ENCODE data around the gene COL4A1.
"Not testable (repeated sequence)": the region's sequence is repeated elsewhere in the genome, so short reads cannot be mapped to it uniquely, and the experiment has no call there.

COL4A1 gene

DNA sequence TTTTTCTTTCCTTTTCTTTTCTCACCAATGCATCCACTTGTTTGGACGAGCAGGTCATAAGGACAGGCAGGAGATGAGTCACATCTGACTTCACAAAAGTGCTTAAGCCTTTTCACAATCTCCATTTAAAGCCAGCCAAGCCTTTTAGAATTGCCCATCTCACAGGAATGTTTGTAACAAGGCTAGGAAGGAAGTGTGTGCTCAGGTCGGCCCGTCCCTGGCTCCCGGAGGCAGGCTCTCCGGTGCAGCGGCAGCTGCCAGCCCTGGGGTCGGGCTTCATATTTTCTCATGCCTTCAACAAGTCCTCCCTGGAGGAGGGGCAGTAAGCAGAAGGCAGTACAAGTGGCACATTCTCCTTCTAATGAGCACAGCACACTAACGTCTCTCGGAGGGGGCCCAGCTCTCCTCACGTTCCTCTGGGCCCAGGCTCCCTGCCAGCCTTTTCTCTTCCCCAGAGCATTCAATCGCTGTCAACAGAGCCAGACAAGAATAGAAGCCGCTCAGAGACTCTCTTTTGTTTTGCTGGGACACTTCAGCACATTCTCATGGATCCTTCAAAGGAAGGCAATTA is 180.5 kb downstream of the COL4A1 start:
- DNase-seq (ENCODE audit: insufficient read length, low spot score) (peak; percentile 51), FAIRE-seq (no peak)

DNA sequence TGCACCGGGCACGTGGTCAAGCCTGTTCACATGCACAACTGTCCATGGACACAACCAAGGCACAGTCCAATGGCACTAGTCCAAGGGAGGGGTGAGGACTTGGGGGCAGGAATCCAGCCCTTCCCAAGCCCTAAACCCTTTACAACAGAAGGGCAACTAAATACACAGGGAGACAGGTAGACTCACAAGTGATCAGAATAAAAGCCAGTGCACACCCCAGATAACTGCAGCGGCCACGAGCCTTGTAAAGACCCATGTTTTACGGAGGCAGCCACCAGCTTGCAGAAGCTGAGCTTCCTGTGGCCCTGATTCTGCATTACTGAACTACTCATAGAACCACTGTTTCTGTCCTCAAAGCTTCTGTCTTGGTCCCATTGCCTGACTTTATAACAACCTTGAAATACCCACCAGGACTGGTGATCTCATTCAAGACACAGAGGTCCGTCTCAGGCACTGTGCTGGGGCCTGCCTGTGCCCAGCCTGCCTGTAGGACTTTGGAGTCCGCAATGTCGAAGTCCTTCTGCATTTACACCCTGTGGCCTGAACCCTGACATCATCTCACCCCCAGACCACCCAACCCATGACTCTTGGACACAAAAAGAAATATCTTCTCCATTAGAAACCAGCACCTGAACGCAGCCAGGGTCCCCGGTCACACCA is 181.2 kb downstream of the COL4A1 start:
- DNase-seq (ENCODE audit: insufficient read length, low spot score): no peak
- no peak for FAIRE-seq

DNA sequence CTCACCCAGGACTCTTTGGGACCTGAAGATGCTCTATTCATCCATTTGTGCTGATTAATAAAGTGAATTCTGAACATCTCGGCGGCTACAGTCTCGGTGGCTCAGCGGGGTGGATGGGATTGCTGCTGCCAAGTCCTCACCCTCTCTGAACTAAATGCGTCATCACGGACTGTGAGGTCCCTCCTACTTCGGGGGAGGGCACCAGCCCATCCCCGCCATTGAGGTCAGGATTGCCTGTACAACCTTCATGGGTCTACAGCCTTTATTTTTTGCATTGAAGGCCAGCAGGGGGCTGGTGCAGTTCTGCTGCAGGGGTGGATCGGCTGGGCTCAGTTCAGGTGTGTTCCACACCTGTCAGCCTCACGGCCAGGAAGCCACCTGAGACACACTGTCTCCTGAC is 181.8 kb downstream of the COL4A1 start:
- DNase-seq (ENCODE audit: insufficient read length, low spot score) (no peak), FAIRE-seq (no peak)

DNA sequence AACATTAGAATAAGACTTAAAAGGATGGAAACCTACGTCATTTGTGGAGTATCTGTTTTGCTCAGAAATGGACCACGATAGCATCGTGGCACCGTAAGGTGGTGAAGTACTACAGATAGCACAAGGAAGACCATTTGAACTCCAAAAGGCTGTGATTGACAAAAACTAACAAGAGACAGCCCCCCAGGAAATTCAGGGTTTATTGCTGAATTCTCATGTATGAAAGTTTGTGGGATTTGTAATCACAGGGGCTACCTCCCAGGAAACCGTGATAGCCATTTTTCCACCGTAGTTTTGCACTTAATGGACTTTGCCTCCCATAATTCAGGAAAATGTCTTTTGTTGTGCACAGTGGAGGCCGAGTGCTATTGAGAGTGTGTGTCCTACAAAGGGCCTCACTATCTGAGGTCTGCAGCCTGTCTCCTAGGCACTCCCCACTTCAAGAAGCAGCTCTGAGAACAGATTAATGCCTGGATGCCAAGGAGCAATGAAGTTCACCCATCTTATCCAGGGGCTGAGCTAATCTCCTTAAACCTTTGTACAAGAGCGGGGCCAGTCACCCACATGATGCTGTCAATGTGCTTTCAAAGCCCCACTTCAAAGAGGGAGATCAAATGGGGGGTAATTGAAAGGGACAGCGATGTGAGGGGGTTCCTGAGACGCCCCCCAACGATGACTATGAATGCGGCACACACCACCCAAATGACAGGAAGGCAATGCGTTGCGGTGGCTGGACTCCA is 182.6 kb downstream of the COL4A1 start:
- DNase-seq (ENCODE audit: insufficient read length, low spot score): no peak
- no peak for FAIRE-seq

DNA sequence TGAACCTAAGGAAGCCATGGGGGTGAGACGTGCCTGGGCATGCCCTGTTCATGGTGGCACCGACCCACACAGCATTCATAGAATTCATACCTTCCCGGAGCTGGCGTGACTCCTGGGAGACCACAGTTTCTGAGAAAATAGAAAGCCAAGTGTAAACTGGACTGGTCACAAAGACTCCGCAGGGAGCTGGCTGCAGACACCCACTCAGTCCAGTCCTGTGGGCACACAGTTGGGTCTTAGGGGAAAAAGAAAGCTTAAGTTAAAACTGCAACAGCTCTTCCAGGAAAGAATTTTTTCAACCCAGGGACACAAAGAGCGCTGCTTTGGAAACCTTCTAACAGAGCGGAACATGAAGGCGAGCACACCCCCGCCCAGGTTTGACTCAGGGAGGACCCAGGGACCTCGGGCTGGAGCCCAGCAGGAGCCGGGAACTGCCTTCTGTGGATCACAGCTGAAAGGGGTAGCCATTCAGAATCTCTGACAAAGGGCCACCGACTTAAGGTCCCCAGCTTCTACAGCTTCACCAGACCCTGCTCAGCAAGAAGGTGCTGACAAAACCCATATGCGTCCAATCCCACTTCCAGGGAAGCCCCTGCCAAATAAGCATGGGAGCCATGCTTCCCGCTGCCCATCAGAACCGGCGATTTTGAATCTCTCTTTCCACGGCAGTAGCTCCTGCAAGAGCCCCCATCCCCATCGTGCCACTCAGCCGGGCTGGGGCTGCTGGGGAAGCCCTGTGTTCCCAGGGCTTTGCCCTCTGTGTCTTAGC is 183.7 kb downstream of the COL4A1 start:
- FAIRE-seq: no peak
- no peak for DNase-seq (ENCODE audit: insufficient read length, low spot score)

DNA sequence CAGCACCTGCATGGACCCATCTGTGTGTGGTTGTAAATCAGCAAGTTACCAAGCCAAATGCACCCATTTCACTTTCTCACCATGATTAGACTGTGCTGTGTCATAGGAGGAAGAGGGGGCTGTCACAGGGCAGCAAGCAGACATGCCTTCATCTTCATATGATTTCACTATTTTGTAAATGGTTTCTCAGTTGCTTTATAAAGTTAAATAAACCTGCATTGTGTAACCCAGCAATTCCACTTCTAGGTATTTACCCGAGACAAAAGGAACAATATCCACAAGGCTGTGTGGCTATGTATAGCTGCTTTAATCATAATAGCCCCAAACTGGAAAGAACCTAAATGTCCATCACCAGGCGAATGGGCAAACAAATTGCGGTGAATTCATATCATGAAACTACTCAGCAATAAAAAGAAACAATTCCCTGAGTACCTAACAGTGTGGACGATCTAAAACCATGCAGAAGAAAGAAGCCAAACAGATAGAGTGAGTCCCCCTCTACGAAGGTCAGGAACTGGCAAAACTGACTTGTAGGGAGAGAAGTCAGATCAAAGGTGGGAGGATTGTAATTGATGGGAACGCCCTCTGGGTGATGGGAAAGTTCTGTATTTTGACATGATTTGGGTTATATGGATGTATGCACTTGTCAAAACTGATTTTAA is 185.4 kb downstream of the COL4A1 start:
- DNase-seq (ENCODE audit: insufficient read length, low spot score): no peak
- no peak for FAIRE-seq

DNA sequence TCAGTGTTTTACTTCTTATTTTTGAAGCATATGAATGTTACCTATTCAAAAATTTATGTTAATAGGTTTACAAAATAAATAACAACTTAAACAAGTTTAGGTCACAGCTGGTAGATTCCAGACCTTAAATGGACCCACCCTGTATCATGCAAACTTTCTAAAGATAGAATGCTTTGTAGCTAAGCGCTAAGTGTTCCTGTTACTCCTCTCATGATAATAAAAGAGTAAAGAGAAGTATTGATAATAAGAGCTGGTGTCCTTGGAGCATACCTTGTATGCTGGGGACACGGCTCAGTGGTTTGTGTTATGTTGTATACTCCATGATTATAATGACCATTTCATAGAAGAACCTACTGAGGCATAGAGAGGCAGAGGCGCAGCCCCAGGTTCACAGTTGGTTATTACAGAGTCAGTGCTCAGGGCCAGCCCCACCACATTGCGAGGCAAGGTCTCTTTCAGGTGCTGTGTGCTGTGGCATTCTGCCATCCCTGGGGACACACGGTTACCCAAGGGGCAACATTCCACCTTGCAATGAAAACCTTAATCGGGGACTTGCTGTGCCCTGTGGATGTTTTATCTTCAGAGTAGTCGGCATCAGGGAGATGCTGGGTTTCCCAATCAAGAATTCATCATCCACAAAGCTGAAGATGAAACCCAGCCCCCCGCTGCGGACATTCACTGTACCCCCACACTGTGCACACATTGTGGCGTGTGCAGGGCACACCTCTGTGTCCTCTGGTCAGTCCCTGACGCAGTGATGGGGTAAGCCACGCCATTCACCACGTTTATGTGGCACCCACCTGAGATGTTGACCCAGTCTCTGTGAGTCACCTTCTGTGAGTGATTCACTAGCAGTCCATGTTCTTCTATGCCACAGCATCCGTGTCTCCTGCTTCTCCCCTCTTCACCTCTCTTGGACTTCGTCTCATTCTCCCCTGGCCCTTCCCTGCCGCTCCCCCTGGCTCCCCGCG is 186.7 kb downstream of the COL4A1 start:
- DNase-seq (ENCODE audit: insufficient read length, low spot score) (no peak), FAIRE-seq (no peak)

DNA sequence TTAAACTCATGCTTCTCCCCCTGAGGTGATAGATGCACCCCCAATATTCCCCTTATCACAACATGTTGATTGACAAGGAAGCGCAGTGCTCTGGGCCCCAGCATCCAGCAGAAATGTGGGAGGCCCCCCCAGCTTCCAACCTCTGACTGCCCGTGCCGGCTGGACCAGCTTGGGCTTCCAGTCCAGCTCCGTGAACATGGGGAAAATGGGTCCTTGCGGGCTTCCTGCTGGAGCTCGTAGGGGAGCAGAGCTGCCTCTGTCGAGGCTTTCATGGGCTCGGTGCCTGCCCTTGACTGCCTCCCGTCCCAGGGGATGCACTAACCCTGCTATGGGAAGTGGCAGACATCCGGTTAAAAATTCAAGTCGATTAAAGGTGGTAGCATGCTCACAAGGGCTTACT is 188.9 kb downstream of the COL4A1 start:
- DNase-seq (ENCODE audit: insufficient read length, low spot score) (no peak), FAIRE-seq (no peak)

DNA sequence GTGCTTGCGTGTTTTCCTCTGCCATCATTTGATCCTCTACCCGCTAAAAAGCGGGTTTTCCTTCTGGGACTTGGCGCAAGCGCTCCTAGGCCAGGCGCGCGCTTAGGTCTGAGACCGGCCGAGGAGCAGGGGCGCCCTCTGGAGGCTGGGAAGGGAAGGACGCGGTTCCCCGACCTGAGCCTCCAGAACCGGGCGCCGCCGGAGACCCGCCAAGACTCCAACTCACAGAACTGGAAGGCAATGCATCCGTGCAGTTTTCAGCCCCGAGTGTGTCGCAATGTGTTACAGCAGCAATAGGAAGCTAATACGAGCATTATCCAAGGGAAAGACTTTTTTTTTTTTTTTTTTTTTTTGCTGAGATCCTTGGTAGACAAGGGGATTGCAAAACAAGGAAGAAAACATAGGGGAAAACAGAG is 190.9 kb downstream of the COL4A1 start:
- no peak for FAIRE-seq
- DNase-seq (ENCODE audit: insufficient read length, low spot score): no peak

DNA sequence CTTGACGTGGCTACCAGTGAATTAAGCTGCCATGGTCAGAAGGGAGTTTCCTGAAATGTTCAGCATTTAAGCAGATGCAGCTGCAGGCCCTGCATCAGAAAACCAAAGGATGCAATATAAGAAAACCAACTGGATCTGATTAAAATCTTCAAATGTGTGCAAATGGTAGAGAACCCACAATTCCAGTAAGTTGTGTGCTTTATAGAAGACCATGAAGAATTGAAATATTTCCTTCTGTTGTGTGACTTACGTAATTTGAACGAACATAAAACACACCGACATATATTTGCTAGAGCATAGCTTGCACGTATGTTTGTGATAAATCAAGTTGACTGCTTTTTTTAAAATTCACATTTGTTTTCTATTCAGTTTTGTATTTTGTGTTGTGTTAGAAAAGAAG is 191.4 kb downstream of the COL4A1 start:
- no peak for FAIRE-seq
- DNase-seq (ENCODE audit: insufficient read length, low spot score): no peak

DNA sequence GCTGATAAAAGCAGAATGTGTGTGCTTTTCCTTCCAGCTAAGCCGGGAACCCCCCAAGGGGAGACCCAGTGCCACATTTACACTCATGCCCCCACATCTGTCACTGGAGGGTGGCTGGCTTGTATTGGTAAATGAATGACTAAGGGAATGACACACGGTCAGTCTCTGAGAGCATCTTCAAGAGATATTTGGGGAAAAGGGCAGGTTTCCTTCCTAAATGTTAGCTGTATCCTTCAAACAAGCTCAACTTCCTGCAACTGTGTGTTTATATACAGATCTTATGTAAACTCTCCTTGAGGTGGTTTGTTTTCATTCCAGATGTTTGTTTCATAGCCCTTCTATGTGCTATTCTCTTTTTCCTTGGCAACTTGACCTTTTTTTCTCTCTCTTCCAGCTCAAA is 192.6 kb downstream of the COL4A1 start:
- DNase-seq (ENCODE audit: insufficient read length, low spot score) (no peak), FAIRE-seq (no peak)

DNA sequence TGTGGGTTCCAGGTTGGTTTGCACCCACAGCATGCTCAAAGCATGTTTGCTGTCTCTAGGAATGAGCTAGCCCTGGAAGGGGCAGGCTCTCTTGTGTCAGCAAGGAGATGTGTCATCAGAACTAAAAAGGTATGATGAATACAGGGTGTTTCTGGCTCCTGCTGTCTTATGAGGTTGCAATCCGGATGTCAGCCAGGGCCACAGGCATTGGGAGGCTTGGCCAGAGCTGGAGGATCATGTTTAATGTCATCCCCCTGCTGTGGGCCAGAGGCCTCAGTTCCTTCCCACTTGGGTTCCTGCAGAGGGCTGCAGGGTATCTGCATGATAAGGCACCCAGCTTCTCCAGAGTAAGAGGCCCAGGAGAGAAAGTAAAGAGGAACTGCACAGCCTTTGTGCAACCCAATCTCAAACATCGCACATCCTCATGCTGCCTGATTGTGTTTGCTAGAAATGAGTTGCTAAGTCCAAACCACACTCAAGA is 193.6 kb downstream of the COL4A1 start:
- no peak for FAIRE-seq
- no peak for DNase-seq (ENCODE audit: insufficient read length, low spot score)

DNA sequence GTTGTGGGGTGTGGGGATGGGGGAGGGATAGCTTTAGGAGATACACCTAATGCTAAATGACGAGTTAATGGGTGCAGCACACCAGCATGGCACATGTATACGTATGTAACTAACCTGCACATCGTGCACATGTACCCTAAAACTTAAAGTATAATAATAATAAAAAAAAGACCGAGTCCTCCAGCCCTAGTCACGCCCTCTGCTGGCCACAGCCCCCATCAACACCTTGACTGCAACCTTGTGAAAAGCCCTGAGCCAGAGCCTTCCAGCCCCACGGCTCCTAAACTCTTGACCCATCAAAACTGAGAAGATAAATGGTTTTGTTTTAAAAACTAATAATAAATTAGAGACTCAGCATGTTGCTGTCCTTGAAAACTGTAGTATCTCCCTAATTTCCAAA is 194.6 kb downstream of the COL4A1 start:
- not testable (repeated sequence) for FAIRE-seq; DNase-seq (ENCODE audit: insufficient read length, low spot score)

DNA sequence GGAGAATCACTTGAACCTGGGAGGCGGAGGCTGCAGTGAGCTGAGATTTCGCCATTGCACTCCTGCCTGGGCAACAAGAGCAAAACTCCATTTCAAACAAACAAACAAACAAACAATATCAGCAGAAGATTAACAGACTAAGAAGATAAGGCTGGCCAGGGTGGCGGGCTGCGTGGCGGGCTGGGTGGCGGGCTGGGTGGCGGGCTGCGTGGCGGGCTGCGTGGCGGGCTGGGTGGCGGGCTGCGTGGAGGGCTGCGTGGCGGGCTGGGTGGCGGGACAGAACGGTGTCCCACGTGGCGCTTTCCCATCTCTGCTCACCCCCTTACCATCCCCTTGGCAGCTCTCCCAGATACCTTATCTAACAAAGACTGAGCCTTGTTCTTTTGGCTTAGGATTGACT is 196.2 kb downstream of the COL4A1 start:
- DNase-seq (ENCODE audit: insufficient read length, low spot score): no peak
- FAIRE-seq: no peak

DNA sequence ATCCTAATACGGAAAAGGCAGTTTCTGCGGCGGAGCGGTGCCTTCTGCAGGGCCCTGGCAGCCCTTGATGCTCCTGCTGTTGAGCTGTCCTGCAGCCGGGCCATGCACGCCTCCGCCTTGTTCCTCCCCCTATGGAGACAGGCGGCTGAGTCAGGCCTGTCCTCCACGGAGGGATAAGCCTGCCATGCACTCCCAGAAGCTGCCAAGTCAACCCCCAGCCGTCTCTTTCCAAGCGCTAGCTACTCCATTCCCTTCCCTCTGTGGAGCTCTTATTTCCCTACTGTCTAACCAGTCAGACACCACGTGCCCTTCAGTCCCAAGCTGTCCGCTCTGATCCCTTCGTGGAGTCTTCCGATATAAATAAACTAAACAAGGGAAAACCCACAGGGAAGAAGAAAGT is 197.0 kb downstream of the COL4A1 start:
- FAIRE-seq (no peak), DNase-seq (ENCODE audit: insufficient read length, low spot score) (no peak)

DNA sequence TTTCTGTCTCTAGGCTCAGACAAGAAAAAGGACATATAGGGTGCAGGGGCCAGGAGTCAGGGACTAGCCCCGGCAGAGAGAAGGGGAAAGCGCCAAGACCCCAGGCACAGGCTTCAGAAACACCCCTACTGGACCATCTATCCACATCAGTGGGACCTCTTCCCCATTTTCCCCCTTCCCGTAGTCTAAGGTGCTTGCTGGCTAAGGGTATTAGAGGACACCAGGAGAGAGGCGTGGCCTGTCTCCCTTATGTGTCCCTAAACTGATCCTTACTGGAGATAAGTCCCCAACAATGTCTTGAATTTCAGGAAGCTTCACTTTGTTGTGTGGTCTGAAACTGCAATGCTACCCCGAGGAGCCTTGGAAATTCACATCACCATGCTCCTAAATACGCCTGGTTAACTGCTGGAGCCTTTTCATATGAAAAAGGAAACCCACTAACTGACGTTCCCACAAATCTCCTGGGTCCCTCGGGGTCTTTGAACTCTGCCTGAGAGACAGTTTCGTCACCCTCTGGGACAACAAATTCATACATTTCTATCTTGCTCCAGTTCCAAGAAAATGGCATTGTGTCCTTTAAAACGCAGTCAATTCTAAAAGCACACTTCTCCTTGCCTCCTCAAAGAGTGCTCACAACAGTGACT is 197.7 kb downstream of the COL4A1 start:
- FAIRE-seq (no peak), DNase-seq (ENCODE audit: insufficient read length, low spot score) (no peak)

DNA sequence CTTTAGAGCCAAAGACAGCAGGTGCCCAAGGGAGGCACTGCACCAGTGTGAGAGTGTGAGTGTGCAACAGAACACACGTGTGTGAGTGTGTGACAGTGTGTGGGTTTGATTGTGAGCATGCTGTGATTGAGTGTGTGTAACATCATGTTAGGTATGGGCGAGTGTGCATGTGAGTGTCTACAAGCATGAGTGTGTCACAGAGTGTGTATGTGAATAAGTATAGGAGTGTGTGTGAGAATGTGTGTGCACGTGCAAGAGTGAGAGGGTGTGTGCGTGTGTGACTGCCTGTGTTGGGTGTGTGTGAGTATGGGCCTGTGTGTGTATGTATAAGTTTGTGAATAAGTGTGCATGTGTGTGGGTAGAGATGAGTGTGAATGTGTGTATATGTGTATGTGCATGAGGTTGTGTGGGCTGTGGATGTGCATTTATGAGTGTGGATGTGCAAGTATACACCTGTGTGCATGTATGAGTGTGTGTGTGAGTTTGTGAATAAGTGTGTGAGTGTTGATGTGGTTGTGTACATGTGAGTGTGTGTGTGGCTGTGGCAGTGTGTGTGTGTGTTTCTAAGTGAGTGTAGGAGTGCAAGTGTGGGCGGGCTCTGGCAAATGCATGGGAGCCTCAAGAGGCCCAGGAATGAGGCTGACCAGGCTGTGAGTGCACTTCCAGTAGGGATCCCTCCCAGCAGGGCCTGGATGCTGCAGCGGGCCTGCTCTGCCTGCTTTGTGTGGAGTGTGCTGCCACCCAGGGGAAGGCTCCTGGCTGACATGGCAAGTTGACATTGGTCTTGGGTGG is 198.4 kb downstream of the COL4A1 start:
- FAIRE-seq: peak; percentile 92

More for the DNA sequence above, 198.4 kb downstream of the COL4A1 start:
- peak; percentile 79 for DNase-seq (ENCODE audit: insufficient read length, low spot score)
